Hepatocyte (in vitro differentiated cells): Measurements from ENCODE around the gene MBNL1.

Experiments
- CTCF ChIP-seq: fragments of 200-600 bp; sonication (generic); IDR thresholded peaks from 2 replicates; pipeline ENCODE4 v1.5.1; 2016; ENCODE audit warnings: antibody characterized with exemption, mild to moderate bottlenecking; ENCODE audit not compliant: poor library complexity
- EZH2 ChIP-seq: fragments of 200-600 bp; sonication (generic); IDR thresholded peaks from 2 replicates; pipeline ENCODE4 v1.6.1; 2016; ENCODE audit warnings: antibody characterized with exemption, mild to moderate bottlenecking, borderline replicate concordance
- EZH2phosphoT487 ChIP-seq: fragments of 200-600 bp; sonication (generic); IDR thresholded peaks from one replicate; pipeline ENCODE4 v1.6.1; 2018; ENCODE audit warnings: antibody characterized with exemption, mild to moderate bottlenecking, low read depth, moderate library complexity; ENCODE audit not compliant: unreplicated experiment, severe bottlenecking

DNA sequence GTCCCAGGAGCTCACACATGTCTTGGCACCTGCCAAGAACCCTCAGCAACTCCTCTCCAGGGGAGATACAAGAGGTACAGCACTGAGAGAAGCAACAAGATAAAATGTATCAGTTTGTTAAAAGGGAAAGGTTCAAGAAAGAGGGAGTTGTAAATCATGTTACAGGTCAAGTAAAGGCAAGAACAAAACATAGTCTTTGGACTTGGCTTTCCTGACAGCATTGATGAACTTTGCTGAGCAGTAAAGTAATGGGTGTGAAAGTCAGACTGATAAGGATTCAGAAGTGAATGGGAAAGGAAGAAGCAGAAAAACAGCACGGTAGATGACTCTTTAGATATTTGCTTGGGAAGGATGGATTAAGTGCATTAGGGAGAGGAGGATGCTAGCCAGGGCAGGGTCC, 27.1 kb downstream of the MBNL1 start:
- no peak for TF ChIP-seq CTCF
- no peak for TF ChIP-seq EZH2
- TF ChIP-seq EZH2phosphoT487: no peak
